Heart left ventricle (tissue), 16 donors: Measurements from ENCODE around the gene FHL2. TPM values are rescaled to one million over a fixed set of nuclear protein-coding genes. Genes with fewer than 3 reads are reported as not detected.

Experiments used
- ATAC-seq, 4 donors: fragments of 200-7000 bp; cut with Tn5 transposase; one replicate each; pipeline ENCODE4 v1.9.1; 2020 to 2022; ENCODE audit warnings: moderate library complexity in 4 of 4, mild to moderate bottlenecking in 3 of 4, moderate number of reproducible peaks in 1 of 4
- DNase-seq, 5 donors: peaks; one replicate each; pipeline ENCODE4 v3.0.0-alpha.2; 2020
- H3K27ac ChIP-seq, 12 donors: fragments of 200-600 bp; sonication (generic) in 4 of 12; one replicate each; pipeline versions ENCODE4 v1.5.0 to v1.8.0; 2016 to 2022; ENCODE audit warnings: mild to moderate bottlenecking in 2 of 12
- H3K27me3 ChIP-seq, 9 donors: fragments of 200-600 bp; sonication (generic) in 2 of 9; one replicate each; pipeline versions ENCODE4 v1.5.1 to v1.8.0; 2016 to 2022; ENCODE audit warnings: mild to moderate bottlenecking in 3 of 9
- H3K36me3 ChIP-seq, 9 donors: fragments of 200-600 bp; sonication (generic) in 2 of 9; one replicate each; pipeline versions ENCODE4 v1.5.0 to v1.8.0; 2018 to 2022; ENCODE audit warnings: mild to moderate bottlenecking in 2 of 9
- H3K4me1 ChIP-seq, 12 donors: fragments of 200-600 bp; sonication (generic) in 4 of 12; one replicate each; pipeline versions ENCODE4 v1.5.0 to v1.8.0; 2016 to 2022; ENCODE audit warnings: mild to moderate bottlenecking in 3 of 12
- H3K4me3 ChIP-seq, 12 donors: fragments of 200-600 bp; sonication (generic) in 4 of 12; one replicate each; pipeline versions ENCODE4 v1.5.0 to v1.8.0; 2017 to 2022; ENCODE audit warnings: mild to moderate bottlenecking in 9 of 12, moderate library complexity in 4 of 12
- H3K9me3 ChIP-seq, 12 donors: fragments of 200-600 bp; sonication (generic) in 4 of 12; one replicate each; pipeline versions ENCODE4 v1.5.0 to v1.8.0; 2016 to 2022; ENCODE audit warnings: mild to moderate bottlenecking in 1 of 12
- CTCF ChIP-seq, 12 donors: fragments of 200-600 bp; sonication (generic) in 4 of 12; IDR thresholded peaks; one replicate each; pipeline versions ENCODE4 v1.5.0 to v1.8.0; 2018 to 2022; ENCODE audit warnings: antibody characterized with exemption in 12 of 12, mild to moderate bottlenecking in 5 of 12
- POLR2A ChIP-seq, 2 donors: fragments of 450-650 bp; IDR thresholded peaks; one replicate each; pipeline ENCODE4 v1.6.1; 2017; ENCODE audit warnings: antibody characterized with exemption in 2 of 2, mild to moderate bottlenecking in 2 of 2, moderate library complexity in 2 of 2
- WGBS, 4 donors: extraction: QIAGEN DNeasy Blood & Tissue Kit in 2 of 4; methylation state at CpG; one replicate each; pipeline versions ENCODE4 v1.1.5 to v1.1.7; 2013 to 2018; 5-methylcytosine and 5-hydroxymethylcytosine counted together
- intact Hi-C, 10 donors: fragments of 100-400 bp; cut with DNase I; formaldehyde crosslinking; loops; one replicate each; pipeline versions ENCODE4 v1.11.1 to v1.14.2; 2022
- polyA plus RNA-seq, 2 donors: library from polyadenylated mRNA; stranded (reverse); fragments of 200-250 nt; gene quantifications; one replicate each; pipeline ENCODE4 v1.2.3, GENCODE V29; 2013
- total RNA-seq, 9 donors: library from RNA; depleted of rRNA in 2 of 9; stranded (reverse); fragments of >200 nt in 2 of 9; fragmentation: NEBNext Ultra II Directional in 3 of 9; extraction: Animal tissue kit (Norgen Biotek cat#: 25700) in 3 of 9; gene quantifications; one replicate each; pipeline versions ENCODE4 v1.1.0 to v1.2.4, GENCODE V29; 2016 to 2023
- donor health status: ischemic (EF 13 %, LVEDD 7.1; RV severe dilation, severe dysfunction).
- donor health status: healthy with polysubstance abuse.
- donor health status: DM: no; HTN: yes; CAD: no.
- donor health status: DM: no; HTN: no; CAD: no.
- donor health status: ischemic (EF 25% LVEDD 6.9; RV normal size, moderate dysfunction).
- donor health status: ischemic (EF 25% LVEDD 5.7; RV mildly dilated, moderate dysfunction).
- donor health status: healthy.
- donor health status: DM: yes; HTN: yes; CAD: no.
- donor health status: ischemic (EF 35%, LVEDD 5.7; RV mildly dilated, moderate dysfunction).
- donor health status: nonischemic (EF 11% LVEDD 7.7; RV severe dilation, severe dysfunction).
- donor health status: DM: yes; HTN: yes; CAD: no.
- donor health status: PGD.
- donor health status: ischemic (EF 29% LVEDD 5.4; RV normal size, mild dysfunction).
- donor health status: nonischemic (EF 23%, LVEDD 6.1; RV moderate dilation, normal function).

The FHL2 gene
- total and polyA plus RNA-seq, 11 donors = 649 to 4,692 (median 1,165) TPM

- no peak for TF ChIP-seq POLR2A (IDR thresholded peaks at IDR 0.05)
- no peak for TF ChIP-seq CTCF (IDR thresholded peaks at IDR 0.05)
- DNase-seq (peak in 1 of 5 donors; percentile 26), ATAC-seq (no peak)
- 59 to 71% (median 68%) methylated on average over 10 of the region's 10 CpGs for WGBS, 4 donors
- H3K4me3 ChIP-seq = no peak overlapping the region
- peaks cover 3 to 86% (median 51%) of the 10 kb centered on the region in 12 donors for H3K4me1 ChIP-seq
- H3K27ac ChIP-seq = peak overlapping the region in 9 of 12 donors; percentile 5 to 94 (median 54)
- peaks cover 0 to 92% (median 65%) of the 10 kb centered on the region in 9 donors for H3K36me3 ChIP-seq
- no peaks in the 10 kb centered on the region for H3K27me3 ChIP-seq
- no peaks in the 10 kb centered on the region for H3K9me3 ChIP-seq
- intact Hi-C loops = loop anchor here in 3 of 10 donors (2.0 to 5.0 kb wide), 4 partner anchors 41 to 150 kb away; no protein-coding TSS in a partner anchor
These were observed 27.7 kb downstream of the FHL2 start for GRCh38 chr2:105371156-105371555.

GRCh38 chr2:105369777-105370690 is 28.8 kb downstream of the FHL2 start:
- Histone ChIP-seq H3K4me3 (no peak overlapping the region), H3K9me3 (no peaks in the 10 kb centered on the region), H3K27ac (peak overlapping the region in 10 of 12 donors; percentile 5 to 94 (median 46)), H3K27me3 (no peaks in the 10 kb centered on the region), H3K36me3 (peaks cover 0 to 93% (median 76%) of the 10 kb centered on the region in 9 donors), H3K4me1 (peaks cover 0 to 80% (median 43%) of the 10 kb centered on the region in 12 donors)
- ATAC-seq (peak; percentile 7 to 48 (median 24)), DNase-seq (peak; percentile 82 to 89 (median 85))
- intact Hi-C loops = loop anchor here (1.0 to 5.0 kb wide), 7 partner anchors 42 to 153 kb away; no protein-coding TSS in a partner anchor
- 23 to 34% (median 32%) methylated on average over 28 to 30 of the region's 30 CpGs for WGBS, 4 donors
- TF ChIP-seq CTCF (IDR thresholded peaks at IDR 0.05) = peak; percentile 67 to 91 (median 84)
- TF ChIP-seq POLR2A (IDR thresholded peaks at IDR 0.05) = peak in 1 of 2 donors; percentile 40

GRCh38 chr2:105368759-105369408 is 30.0 kb downstream of the FHL2 start:
- H3K27ac ChIP-seq = peak overlapping the region in 8 of 12 donors; percentile 1 to 92 (median 37)
- DNase-seq (no peak), ATAC-seq (no peak)
- TF ChIP-seq POLR2A (IDR thresholded peaks at IDR 0.05) = no peak
- TF ChIP-seq CTCF (IDR thresholded peaks at IDR 0.05) = no peak
- peaks cover 0 to 77% (median 35%) of the 10 kb centered on the region in 12 donors for H3K4me1 ChIP-seq
- peaks cover 0 to 97% (median 87%) of the 10 kb centered on the region in 9 donors for H3K36me3 ChIP-seq
- WGBS, 4 donors = 44 to 52% (median 46%) methylated on average over 8 of the region's 8 CpGs
- intact Hi-C loops = loop anchor here in 7 of 10 donors (1.0 to 5.0 kb wide), 5 partner anchors 148 to 154 kb away; no protein-coding TSS in a partner anchor
- H3K27me3 ChIP-seq = no peaks in the 10 kb centered on the region
- no peak overlapping the region for H3K4me3 ChIP-seq
- no peaks in the 10 kb centered on the region for H3K9me3 ChIP-seq
